ENCODE data around the gene APOBEC4.
"Not testable (repeated sequence)": the region's sequence is repeated elsewhere in the genome, so short reads cannot be mapped to it uniquely, and the experiment has no call there.

The APOBEC4 gene

GRCh38 chr1:183694066-183694465 lies 41.0 kb upstream of the APOBEC4 start:
- no peak overlapping the region for H3K4me3 ChIP-seq
- DNase-seq (ENCODE audit: low read depth, low spot score): no peak
- no peak for TF ChIP-seq POLR2AphosphoS5 (IDR thresholded peaks at IDR 0.05; ENCODE audit: borderline replicate concordance, low read depth, low read length)
- no peak for TF ChIP-seq FOXP2 (optimal IDR thresholded peaks at IDR 0.05; ENCODE audit: control extremely low read depth, extremely low read length, insufficient read depth)
- no peak for TF ChIP-seq EZH2 (IDR thresholded peaks at IDR 0.05)
- H3K9ac ChIP-seq (ENCODE audit: insufficient read length): no peak overlapping the region
- H3K36me3 ChIP-seq (ENCODE audit: insufficient read depth, low read length): no peaks in the 10 kb centered on the region
- no peaks in the 10 kb centered on the region for H3K9me3 ChIP-seq (ENCODE audit: low read depth, low read length)
- H3K27ac ChIP-seq: no peak overlapping the region

- TF ChIP-seq FOXP2 (optimal IDR thresholded peaks at IDR 0.05; ENCODE audit: control extremely low read depth, extremely low read length, insufficient read depth) (no peak), EZH2 (IDR thresholded peaks at IDR 0.05) (no peak), POLR2AphosphoS5 (IDR thresholded peaks at IDR 0.05; ENCODE audit: borderline replicate concordance, low read depth, low read length) (no peak)
- no peak overlapping the region for H3K27ac ChIP-seq
- no peak overlapping the region for H3K9ac ChIP-seq (ENCODE audit: insufficient read length)
- no peak for DNase-seq (ENCODE audit: low read depth, low spot score)
- H3K9me3 ChIP-seq (ENCODE audit: low read depth, low read length): no peaks in the 10 kb centered on the region
- no peak overlapping the region for H3K4me3 ChIP-seq
- no peaks in the 10 kb centered on the region for H3K36me3 ChIP-seq (ENCODE audit: insufficient read depth, low read length)
Observed at GRCh38 chr1:183693521-183693920, 40.4 kb upstream of the APOBEC4 start.

DNA sequence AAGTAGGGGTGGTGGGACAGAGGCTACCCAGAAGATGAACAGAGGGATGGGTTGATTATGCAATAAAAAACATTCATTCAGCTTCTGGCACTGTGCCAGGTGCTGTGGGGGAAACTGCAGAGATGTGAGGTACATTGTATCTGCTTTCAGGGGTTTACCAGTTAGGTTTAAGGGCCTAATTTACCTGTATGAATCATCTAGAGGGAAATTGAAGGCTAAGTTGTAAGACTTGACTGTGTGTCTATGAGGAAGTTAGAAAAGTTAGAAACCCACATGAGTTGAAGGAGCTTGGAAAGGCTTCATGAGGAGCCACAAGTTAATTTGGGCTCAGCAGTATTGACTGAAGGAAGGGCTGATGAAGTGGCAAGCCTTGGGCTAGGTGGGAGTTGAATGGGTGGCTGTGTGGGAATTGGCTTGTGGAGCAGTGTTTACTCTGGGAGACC lies 36.7 kb upstream of the APOBEC4 start:
- no peaks in the 10 kb centered on the region for H3K9me3 ChIP-seq (ENCODE audit: low read depth, low read length)
- no peak overlapping the region for H3K27ac ChIP-seq
- no peak for TF ChIP-seq POLR2AphosphoS5 (IDR thresholded peaks at IDR 0.05; ENCODE audit: borderline replicate concordance, low read depth, low read length)
- TF ChIP-seq EZH2 (IDR thresholded peaks at IDR 0.05): no peak
- no peak for DNase-seq (ENCODE audit: low read depth, low spot score)
- no peak overlapping the region for H3K4me3 ChIP-seq
- no peak overlapping the region for H3K9ac ChIP-seq (ENCODE audit: insufficient read length)
- H3K36me3 ChIP-seq (ENCODE audit: insufficient read depth, low read length): no peaks in the 10 kb centered on the region

DNA sequence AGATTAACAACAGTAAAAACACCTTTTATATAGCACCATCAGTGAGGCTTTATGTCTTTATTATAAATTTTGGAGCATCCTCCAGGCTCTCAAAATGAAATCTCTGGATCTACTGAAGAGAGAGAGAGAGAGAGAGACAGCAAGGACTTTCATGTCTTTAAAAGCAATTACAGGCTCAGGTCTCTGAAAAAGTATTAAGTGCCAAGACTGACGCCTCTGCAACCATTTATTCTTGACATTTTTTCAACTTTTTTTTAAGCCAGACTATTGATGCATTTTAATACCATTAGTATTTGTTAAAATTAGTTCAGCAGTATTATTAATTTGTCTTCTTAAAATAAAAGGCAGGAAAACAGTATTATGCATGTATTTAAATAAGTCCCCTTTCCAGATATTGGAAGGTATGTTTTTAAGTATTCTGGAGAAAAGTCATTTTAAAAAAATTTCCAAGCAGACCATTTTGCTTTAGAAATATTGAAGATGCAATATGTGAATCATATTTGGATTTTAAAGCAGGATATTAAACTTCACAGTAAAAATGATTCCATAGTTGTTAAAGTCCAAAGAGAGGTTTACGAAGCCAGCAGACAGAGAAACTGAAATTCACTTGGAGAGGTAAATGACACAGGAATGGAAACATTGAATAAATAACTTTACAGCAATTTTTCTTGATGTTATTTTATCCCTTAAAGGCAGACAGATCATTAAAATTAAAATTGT lies 35.4 kb upstream of the APOBEC4 start:
- H3K36me3 ChIP-seq (ENCODE audit: insufficient read depth, low read length): no peaks in the 10 kb centered on the region
- H3K27ac ChIP-seq: no peak overlapping the region
- TF ChIP-seq FOXP2 (optimal IDR thresholded peaks at IDR 0.05; ENCODE audit: control extremely low read depth, extremely low read length, insufficient read depth) (no peak), EZH2 (IDR thresholded peaks at IDR 0.05) (no peak), POLR2AphosphoS5 (IDR thresholded peaks at IDR 0.05; ENCODE audit: borderline replicate concordance, low read depth, low read length) (no peak)
- H3K4me3 ChIP-seq: no peak overlapping the region
- H3K9me3 ChIP-seq (ENCODE audit: low read depth, low read length): no peaks in the 10 kb centered on the region
- no peak for DNase-seq (ENCODE audit: low read depth, low spot score)
- H3K9ac ChIP-seq (ENCODE audit: insufficient read length): no peak overlapping the region

GRCh38 chr1:183687546-183688304 lies 34.6 kb upstream of the APOBEC4 start:
- no peak for DNase-seq (ENCODE audit: low read depth, low spot score)
- Histone ChIP-seq H3K9ac (ENCODE audit: insufficient read length) (no peak overlapping the region), H3K9me3 (ENCODE audit: low read depth, low read length) (no peaks in the 10 kb centered on the region), H3K36me3 (ENCODE audit: insufficient read depth, low read length) (no peaks in the 10 kb centered on the region), H3K27ac (no peak overlapping the region), H3K4me3 (no peak overlapping the region)
- TF ChIP-seq POLR2AphosphoS5 (IDR thresholded peaks at IDR 0.05; ENCODE audit: borderline replicate concordance, low read depth, low read length) (no peak), FOXP2 (optimal IDR thresholded peaks at IDR 0.05; ENCODE audit: control extremely low read depth, extremely low read length, insufficient read depth) (no peak), EZH2 (IDR thresholded peaks at IDR 0.05) (no peak)

GRCh38 chr1:183686229-183686628 lies 33.1 kb upstream of the APOBEC4 start:
- H3K9me3 ChIP-seq (ENCODE audit: low read depth, low read length): no peaks in the 10 kb centered on the region
- peak overlapping the region; percentile 17; the same call in 1 of the 2 replicates for H3K4me3 ChIP-seq
- peak overlapping the region; percentile 86 for H3K27ac ChIP-seq
- peak overlapping the region; percentile 43 for H3K9ac ChIP-seq (ENCODE audit: insufficient read length)
- TF ChIP-seq POLR2AphosphoS5 (IDR thresholded peaks at IDR 0.05; ENCODE audit: borderline replicate concordance, low read depth, low read length) (no peak), EZH2 (IDR thresholded peaks at IDR 0.05) (no peak), FOXP2 (optimal IDR thresholded peaks at IDR 0.05; ENCODE audit: control extremely low read depth, extremely low read length, insufficient read depth) (no peak)
- no peaks in the 10 kb centered on the region for H3K36me3 ChIP-seq (ENCODE audit: insufficient read depth, low read length)
- no peak for DNase-seq (ENCODE audit: low read depth, low spot score)

DNA sequence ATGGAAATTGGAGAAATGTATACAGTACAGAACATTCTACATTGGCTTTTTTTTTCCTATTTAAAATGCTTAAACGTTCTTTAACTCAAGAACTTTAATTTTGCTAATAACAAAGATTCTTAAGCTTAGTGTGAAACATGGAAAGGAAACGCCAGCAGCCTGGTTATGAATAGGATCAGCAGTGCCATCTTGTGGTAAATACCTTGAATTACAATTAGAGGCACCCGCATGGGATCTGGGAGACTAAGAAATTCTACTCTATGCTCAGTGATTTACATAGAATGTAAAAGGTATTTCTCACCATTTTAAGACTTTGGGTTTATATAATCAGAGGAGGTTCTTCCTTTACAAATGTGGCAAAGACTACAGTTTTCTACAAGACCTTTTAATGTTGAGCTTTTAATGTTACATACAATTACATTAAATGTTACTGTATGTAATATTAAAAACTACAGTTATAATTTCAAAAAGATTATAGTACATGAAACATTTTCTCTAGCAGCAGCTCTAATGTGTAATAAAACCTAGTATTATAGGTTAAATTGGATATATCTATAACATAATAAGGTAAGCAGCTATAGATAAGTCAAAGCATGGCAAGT lies 32.1 kb upstream of the APOBEC4 start:
- DNase-seq (ENCODE audit: low read depth, low spot score): peak; percentile 79
- Histone ChIP-seq H3K9ac (ENCODE audit: insufficient read length) (peak overlapping the region; percentile 43), H3K9me3 (ENCODE audit: low read depth, low read length) (no peaks in the 10 kb centered on the region), H3K36me3 (ENCODE audit: insufficient read depth, low read length) (no peaks in the 10 kb centered on the region), H3K27ac (peak overlapping the region; percentile 86), H3K4me3 (no peak overlapping the region)
- TF ChIP-seq POLR2AphosphoS5 (IDR thresholded peaks at IDR 0.05; ENCODE audit: borderline replicate concordance, low read depth, low read length) (no peak), FOXP2 (optimal IDR thresholded peaks at IDR 0.05; ENCODE audit: control extremely low read depth, extremely low read length, insufficient read depth) (no peak), EZH2 (IDR thresholded peaks at IDR 0.05) (no peak)

DNA sequence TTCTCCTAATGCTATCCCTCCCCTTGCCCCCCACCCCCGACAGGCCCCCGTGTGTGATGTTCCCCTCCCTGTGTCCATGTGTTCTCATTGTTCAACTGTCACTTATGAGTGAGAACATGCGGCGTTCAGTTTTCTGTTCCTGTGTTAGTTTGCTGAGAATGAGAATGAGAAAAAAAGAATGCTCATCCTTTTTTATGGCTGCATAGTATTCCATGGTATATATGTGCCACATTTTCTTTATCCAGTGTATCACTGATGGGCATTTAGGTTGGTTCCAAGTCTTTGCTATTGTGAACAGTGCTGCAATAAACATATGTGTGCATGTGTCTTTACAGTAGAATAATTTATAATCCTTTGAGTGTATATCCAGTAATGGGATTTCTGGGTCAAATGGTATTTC lies 26.2 kb upstream of the APOBEC4 start:
- H3K4me3 ChIP-seq; DNase-seq (ENCODE audit: low read depth, low spot score); H3K9me3 ChIP-seq (ENCODE audit: low read depth, low read length); H3K36me3 ChIP-seq (ENCODE audit: insufficient read depth, low read length); H3K27ac ChIP-seq; H3K9ac ChIP-seq (ENCODE audit: insufficient read length): not testable (repeated sequence)

All from SK-N-MC (cell line).